CD4-positive, alpha-beta T cell (primary cell): ENCODE measurements around the gene RPL36. TPM values are rescaled to one million over a fixed set of nuclear protein-coding genes. Genes with fewer than 3 reads are reported as not detected.

Source experiments
- ATAC-seq: fragments of 200-7000 bp; cut with Tn5 transposase; one replicate; pipeline ENCODE4 v1.10.0; 2022; ENCODE audit warnings: mild to moderate bottlenecking; ENCODE audit not compliant: poor library complexity
- CTCF ChIA-PET: fragments of 350-600 bp; sonication (Branson Sonifier 250); formaldehyde crosslinking; loops from one replicate; lab custom pipeline; 2021; ENCODE audit warnings: antibody characterized with exemption, inconsistent platforms; lab: Charles Lee
- POLR2A ChIA-PET: fragments of 350-600 bp; sonication (Branson Sonifier 250); formaldehyde crosslinking; loops from one replicate; lab custom pipeline; 2021; ENCODE audit warnings: antibody characterized with exemption, inconsistent platforms; lab: Charles Lee
- DNase-seq, 14 experiments: peaks; one replicate each; pipeline ENCODE4 v3.0.0-alpha.2; 2013 to 2020; ENCODE audit warnings: mixed read lengths in 2 of 14
- H3K27ac ChIP-seq, 2 donors: one replicate each; pipeline versions ENCODE4 v1.5.1 to v1.7.0; 2013; ENCODE audit warnings: low read length in 2 of 2, low read depth in 1 of 2, mild to moderate bottlenecking in 1 of 2
- H3K27me3 ChIP-seq, 2 experiments: 1 replicate in 1 of 2; 2 replicates in 1 of 2; pipeline versions ENCODE4 v1.6.1 to v1.7.0; 2013; ENCODE audit warnings: low read length in 2 of 2, control low read depth in 1 of 2, mild to moderate bottlenecking in 1 of 2, moderate library complexity in 1 of 2; ENCODE audit not compliant: insufficient read depth in 2 of 2, control insufficient read depth in 1 of 2
- H3K36me3 ChIP-seq: one replicate; pipeline ENCODE4 v1.6.1; 2013; ENCODE audit warnings: low read length, control low read depth; ENCODE audit not compliant: insufficient read depth
- H3K4me1 ChIP-seq: one replicate; pipeline ENCODE4 v1.6.1; 2013; ENCODE audit warnings: low read length, control low read depth; ENCODE audit not compliant: insufficient read depth
- H3K4me3 ChIP-seq: one replicate; pipeline ENCODE4 v1.5.1; 2013; ENCODE audit warnings: mild to moderate bottlenecking, low read length, moderate library complexity
- H3K9me3 ChIP-seq, 2 experiments: 1 replicate in 1 of 2; 2 replicates in 1 of 2; pipeline versions ENCODE4 v1.6.1 to v1.7.0; 2013; ENCODE audit warnings: low read length in 2 of 2, mild to moderate bottlenecking in 2 of 2, control low read depth in 1 of 2, moderate library complexity in 1 of 2; ENCODE audit not compliant: control insufficient read depth in 1 of 2, insufficient read depth in 1 of 2
- H3K27ac Mint-ChIP-seq: one replicate; pipeline ENCODE4 v1.8.0; 2020; ENCODE audit warnings: mixed read lengths
- H3K27me3 Mint-ChIP-seq: one replicate; pipeline ENCODE4 v1.8.0; 2021; ENCODE audit warnings: mixed read lengths
- H3K36me3 Mint-ChIP-seq: one replicate; pipeline ENCODE4 v1.8.0; 2021; ENCODE audit warnings: low read depth, mixed read lengths
- H3K4me1 Mint-ChIP-seq: one replicate; pipeline ENCODE4 v1.8.0; 2021; ENCODE audit warnings: low read depth, mixed read lengths
- H3K4me3 Mint-ChIP-seq: one replicate; pipeline ENCODE4 v1.8.0; 2020; ENCODE audit warnings: mild to moderate bottlenecking, mixed read lengths
- H3K9me3 Mint-ChIP-seq: one replicate; pipeline ENCODE4 v1.8.0; 2020; ENCODE audit warnings: mixed read lengths
- intact Hi-C, 2 experiments: fragments of 100-400 bp; cut with DNase I in 1 of 2; cut with micrococcal nuclease in 1 of 2; formaldehyde crosslinking; loops; one replicate each; pipeline versions ENCODE4 v1.15.1 to v1.9.0; 2023 to 2025; cut with DNase I, micrococcal nuclease
- total RNA-seq, 174 experiments: library from RNA in 2 of 174; stranded (reverse) in 2 of 174; gene quantifications; one replicate each; pipeline ENCODE4 v1.2.3 and lab custom pipeline; 2021 to 2026
- TF ChIP-seq, protein P1 (sequence below): fragments of 200-600 bp; IDR thresholded peaks from one replicate; pipeline ENCODE4 v1.8.0; 2022; ENCODE audit warnings: antibody characterized with exemption, mild to moderate bottlenecking

RPL36 gene
- total RNA-seq, 2 experiments from 2014 or later = 1,509 to 1,565 TPM

DNA sequence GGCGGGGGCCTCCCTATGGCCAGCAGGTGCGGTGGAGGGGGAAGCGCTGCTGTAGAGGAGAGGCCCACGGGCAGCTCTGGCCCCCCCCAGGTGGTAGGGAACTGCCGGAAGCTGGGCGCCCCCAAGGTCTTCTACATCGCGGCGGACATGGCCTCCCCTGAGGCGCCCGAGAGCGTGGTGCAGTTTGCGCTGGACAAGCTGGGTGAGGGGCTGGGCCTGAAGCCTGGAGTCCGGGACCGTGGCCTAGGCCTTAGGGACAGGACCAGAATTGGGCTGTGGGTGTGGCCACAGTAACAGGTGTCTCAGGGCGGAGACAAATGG is 3.8 kb upstream of the RPL36 start:
- Histone ChIP-seq H3K4me3 (peak overlapping the region; percentile 59), H3K4me1 (peaks cover 42% of the 10 kb centered on the region), H3K27me3 (no peaks in the 10 kb centered on the region), H3K27ac (peak overlapping the region; percentile 61 to 66), H3K36me3 (no peaks in the 10 kb centered on the region), H3K9me3 (peaks cover 0 to 6% of the 10 kb centered on the region in 2 experiments)
- TF ChIP-seq, protein P1, sequence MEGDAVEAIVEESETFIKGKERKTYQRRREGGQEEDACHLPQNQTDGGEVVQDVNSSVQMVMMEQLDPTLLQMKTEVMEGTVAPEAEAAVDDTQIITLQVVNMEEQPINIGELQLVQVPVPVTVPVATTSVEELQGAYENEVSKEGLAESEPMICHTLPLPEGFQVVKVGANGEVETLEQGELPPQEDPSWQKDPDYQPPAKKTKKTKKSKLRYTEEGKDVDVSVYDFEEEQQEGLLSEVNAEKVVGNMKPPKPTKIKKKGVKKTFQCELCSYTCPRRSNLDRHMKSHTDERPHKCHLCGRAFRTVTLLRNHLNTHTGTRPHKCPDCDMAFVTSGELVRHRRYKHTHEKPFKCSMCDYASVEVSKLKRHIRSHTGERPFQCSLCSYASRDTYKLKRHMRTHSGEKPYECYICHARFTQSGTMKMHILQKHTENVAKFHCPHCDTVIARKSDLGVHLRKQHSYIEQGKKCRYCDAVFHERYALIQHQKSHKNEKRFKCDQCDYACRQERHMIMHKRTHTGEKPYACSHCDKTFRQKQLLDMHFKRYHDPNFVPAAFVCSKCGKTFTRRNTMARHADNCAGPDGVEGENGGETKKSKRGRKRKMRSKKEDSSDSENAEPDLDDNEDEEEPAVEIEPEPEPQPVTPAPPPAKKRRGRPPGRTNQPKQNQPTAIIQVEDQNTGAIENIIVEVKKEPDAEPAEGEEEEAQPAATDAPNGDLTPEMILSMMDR = no peak
- Mint-ChIP-seq H3K4me1 (peaks cover 40% of the 10 kb centered on the region), H3K4me3 (peak overlapping the region; percentile 92), H3K9me3 (no peaks in the 10 kb centered on the region), H3K36me3 (peaks cover 14% of the 10 kb centered on the region), H3K27me3 (no peaks in the 10 kb centered on the region), H3K27ac (peak overlapping the region; percentile 85)
- ATAC-seq (no peak), DNase-seq (no peak)
- intact Hi-C loops = loop anchor here in 1 of 2 experiments (2.0 to 10.0 kb wide), 4 partner anchors 219 to 891 kb away; partner anchors contain the start of genes CLPP, FEM1A, RANBP3 and VMAC
- CTCF ChIA-PET = interaction anchor here (0.8 to 1.9 kb wide), 5 partner anchors 10 to 64 kb away, joined by 3 to 13 read pairs (median 3); partner anchors contain the start of genes CATSPERD, LONP1, SAFB and SAFB2
- POLR2A ChIA-PET = interaction anchor here (0.8 to 2.9 kb wide), 6 partner anchors 9 to 718 kb away, joined by 3 to 29 read pairs (median 9); partner anchors contain the start of genes CATSPERD, KDM4B, LONP1 and NDUFA11

- peaks cover 0 to 6% of the 10 kb centered on the region in 2 experiments for H3K9me3 ChIP-seq
- ATAC-seq (peak; percentile 55), DNase-seq (peak; percentile 86 to 99 (median 92))
- Mint-ChIP-seq H3K27ac (peak overlapping the region; percentile 85), H3K9me3 (no peaks in the 10 kb centered on the region), H3K4me3 (peak overlapping the region; percentile 92), H3K27me3 (no peaks in the 10 kb centered on the region), H3K4me1 (peaks cover 40% of the 10 kb centered on the region), H3K36me3 (peaks cover 14% of the 10 kb centered on the region)
- H3K4me1 ChIP-seq = peaks cover 43% of the 10 kb centered on the region
- CTCF ChIA-PET = interaction anchor here (0.7 to 1.9 kb wide), 8 partner anchors 11 to 281 kb away, joined by 3 to 13 read pairs (median 3); partner anchors contain the start of genes CATSPERD, LONP1, SAFB and SAFB2
- POLR2A ChIA-PET = interaction anchor here (0.8 to 2.9 kb wide), 7 partner anchors 8 to 718 kb away, joined by 3 to 29 read pairs (median 6); partner anchors contain the start of genes CATSPERD, KDM4B, LONP1 and NDUFA11
- peak overlapping the region; percentile 59 for H3K4me3 ChIP-seq
- H3K27ac ChIP-seq = peak overlapping the region; percentile 61 to 66
- intact Hi-C loops = loop anchor here in 1 of 2 experiments (2.0 to 10.0 kb wide), 4 partner anchors 218 to 892 kb away; partner anchors contain the start of genes CLPP, FEM1A, RANBP3 and VMAC
- TF ChIP-seq, protein P1 = peak; percentile 82
- H3K36me3 ChIP-seq = peaks cover 5% of the 10 kb centered on the region
- H3K27me3 ChIP-seq = no peaks in the 10 kb centered on the region
These were observed 3.3 kb upstream of the RPL36 start for GRCh38 chr19:5686647-5687359.

DNA sequence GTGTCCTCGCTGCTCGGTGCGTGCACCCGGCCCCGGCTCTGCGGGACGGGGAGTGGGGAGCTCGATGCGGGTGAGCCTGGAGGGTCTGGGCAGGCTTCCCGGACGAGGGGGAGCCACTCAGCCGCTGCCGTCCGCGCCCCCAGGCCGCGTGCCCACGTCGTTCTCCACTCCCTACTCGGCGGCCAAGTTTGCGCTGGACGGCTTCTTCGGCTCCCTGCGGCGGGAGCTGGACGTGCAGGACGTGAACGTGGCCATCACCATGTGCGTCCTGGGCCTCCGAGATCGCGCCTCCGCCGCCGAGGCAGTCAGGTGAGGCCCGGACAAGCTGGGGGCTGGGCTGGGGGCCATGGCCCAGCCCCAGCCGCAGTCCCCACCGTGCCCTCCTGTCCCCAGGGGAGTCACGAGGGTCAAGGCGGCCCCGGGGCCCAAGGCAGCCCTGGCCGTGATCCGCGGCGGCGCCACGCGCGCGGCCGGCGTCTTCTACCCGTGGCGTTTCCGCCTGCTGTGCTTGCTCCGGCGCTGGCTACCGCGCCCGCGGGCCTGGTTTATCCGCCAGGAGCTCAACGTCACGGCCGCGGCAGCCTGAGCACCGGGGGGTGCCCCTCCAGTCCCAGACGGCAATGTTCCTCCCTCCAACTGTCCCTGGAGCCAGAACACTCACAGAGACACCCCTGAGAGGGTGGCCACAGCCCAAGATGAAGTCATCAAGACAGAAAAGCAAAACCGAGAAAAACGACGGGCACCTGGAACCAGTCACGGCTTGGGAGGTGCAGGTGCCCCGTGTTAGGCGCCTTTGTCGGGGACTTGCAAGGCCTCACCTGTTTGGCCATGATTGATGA is 2.5 kb upstream of the RPL36 start:
- H3K27ac ChIP-seq = peak overlapping the region in 1 of 2 donors; percentile 61

More for the DNA sequence above, 2.5 kb upstream of the RPL36 start:
- H3K27me3 Mint-ChIP-seq = no peaks in the 10 kb centered on the region
- no peaks in the 10 kb centered on the region for H3K27me3 ChIP-seq
- ChIA-PET CTCF (interaction anchor here (0.7 to 1.9 kb wide), 7 partner anchors 11 to 280 kb away, joined by 3 to 13 read pairs (median 3); partner anchors contain the start of genes CATSPERD, LONP1, SAFB and SAFB2), POLR2A (interaction anchor here (1.2 to 2.9 kb wide), 6 partner anchors 8 to 217 kb away, joined by 3 to 29 read pairs (median 9); partner anchors contain the start of genes CATSPERD, LONP1, NDUFA11 and SAFB)
- H3K4me1 Mint-ChIP-seq = peaks cover 41% of the 10 kb centered on the region
- peak overlapping the region; percentile 59 for H3K4me3 ChIP-seq
- peaks cover 0 to 6% of the 10 kb centered on the region in 2 experiments for H3K9me3 ChIP-seq
- peak overlapping the region; percentile 85 for H3K27ac Mint-ChIP-seq
- peaks cover 51% of the 10 kb centered on the region for H3K4me1 ChIP-seq
- intact Hi-C loops = loop anchor here in 1 of 2 experiments (2.0 to 10.0 kb wide), 4 partner anchors 217 to 893 kb away; partner anchors contain the start of genes CLPP, FEM1A, RANBP3 and VMAC
- TF ChIP-seq, protein P1 = peak; percentile 49
- H3K36me3 Mint-ChIP-seq = peaks cover 21% of the 10 kb centered on the region
- peaks cover 12% of the 10 kb centered on the region for H3K36me3 ChIP-seq
- no peaks in the 10 kb centered on the region for H3K9me3 Mint-ChIP-seq
- H3K4me3 Mint-ChIP-seq = peak overlapping the region; percentile 92
- ATAC-seq (no peak), DNase-seq (no peak)
